Neural cell (in vitro differentiated cells): Measurements from ENCODE around the gene PDE4D. TPM values are rescaled to one million over a fixed set of nuclear protein-coding genes. Genes with fewer than 3 reads are reported as not detected.

ENCODE experiments used
- H2AFZ ChIP-seq: fragments of 200-600, 300-800 bp; sonication (generic), shearing (Covaris generic); 2 replicates; pipeline ENCODE4 v1.6.0; 2014; ENCODE audit warnings: low read depth, mild to moderate bottlenecking, antibody characterized with exemption, low read length, moderate library complexity
- H3F3A ChIP-seq: fragments of 200-600 bp; shearing (Covaris generic); 2 replicates; pipeline ENCODE4 v1.6.1; 2016; ENCODE audit warnings: mild to moderate bottlenecking, moderate library complexity, mixed read lengths, antibody characterized with exemption, low read length; ENCODE audit not compliant: insufficient read depth, poor library complexity, severe bottlenecking
- H3K27ac ChIP-seq: fragments of 200-600, 300-800 bp; sonication (generic), shearing (Covaris generic); 2 replicates; pipeline ENCODE4 v1.5.1; 2014; ENCODE audit warnings: mild to moderate bottlenecking, low read length, moderate library complexity
- H3K27me3 ChIP-seq: fragments of 300-800, 200-600 bp; sonication (generic), shearing (Covaris generic); 2 replicates; pipeline ENCODE4 v1.6.0; 2014; ENCODE audit warnings: mild to moderate bottlenecking, low read depth, low read length, moderate library complexity; ENCODE audit not compliant: insufficient read depth
- H3K36me3 ChIP-seq: fragments of 300-800, 200-600 bp; sonication (generic), shearing (Covaris generic); 2 replicates; pipeline ENCODE4 v1.5.1; 2014; ENCODE audit warnings: mild to moderate bottlenecking, antibody characterized with exemption, low read length, moderate library complexity; ENCODE audit not compliant: insufficient read depth
- H3K4me2 ChIP-seq: fragments of 300-800, 200-600 bp; sonication (generic), shearing (Covaris generic); 2 replicates; pipeline ENCODE4 v1.6.0; 2014; ENCODE audit warnings: mild to moderate bottlenecking, low read length
- H3K4me3 ChIP-seq: fragments of 300-800, 200-600 bp; sonication (generic), shearing (Covaris generic); 2 replicates; pipeline ENCODE4 v1.5.1; 2014; ENCODE audit warnings: mild to moderate bottlenecking, low read length, moderate library complexity
- H3K79me2 ChIP-seq: fragments of 200-600 bp; shearing (Covaris generic); replicated peaks from 2 replicates; pipeline ENCODE4 v1.6.0; 2014; ENCODE audit warnings: mild to moderate bottlenecking, low read length, moderate library complexity; ENCODE audit not compliant: insufficient read depth
- H3K9ac ChIP-seq: fragments of 300-800, 200-600 bp; sonication (generic), shearing (Covaris generic); 2 replicates; pipeline ENCODE4 v1.6.1; 2016; ENCODE audit warnings: mild to moderate bottlenecking, low read length, mixed read lengths
- H3K9me2 ChIP-seq: fragments of 200-600 bp; shearing (Covaris generic); 2 replicates; pipeline ENCODE4 v1.6.1; 2016; ENCODE audit warnings: mild to moderate bottlenecking, low read length, mixed read lengths; ENCODE audit not compliant: insufficient read depth
- H3K9me3 ChIP-seq: fragments of 200-600, 300-800 bp; sonication (generic), shearing (Covaris generic); 2 replicates; pipeline ENCODE4 v1.6.1; 2016; ENCODE audit warnings: mild to moderate bottlenecking, mixed run types, low read length, moderate library complexity, mixed read lengths
- H4K20me1 ChIP-seq: fragments of 200-600 bp; shearing (Covaris generic); 2 replicates; pipeline ENCODE4 v1.6.1; 2016; ENCODE audit warnings: mild to moderate bottlenecking, mixed run types; ENCODE audit not compliant: insufficient read depth
- EP300 ChIP-seq: fragments of 450-650 bp; conservative IDR thresholded peaks from 2 replicates; pipeline ENCODE4 v1.6.1; 2014; ENCODE audit warnings: antibody characterized with exemption, mild to moderate bottlenecking, moderate library complexity; ENCODE audit not compliant: poor library complexity, severe bottlenecking
- EZH2 ChIP-seq: fragments of 200-600, 300-800 bp; shearing (Covaris generic), sonication (generic); IDR thresholded peaks from 2 replicates; pipeline ENCODE4 v1.6.1; 2014; ENCODE audit warnings: antibody characterized with exemption, low read length, borderline replicate concordance, mild to moderate bottlenecking; ENCODE audit not compliant: insufficient read depth, poor library complexity, severe bottlenecking
- MXI1 ChIP-seq: fragments of 450-650 bp; conservative IDR thresholded peaks from 2 replicates; pipeline ENCODE4 v1.6.1; 2014; ENCODE audit warnings: antibody characterized with exemption, mild to moderate bottlenecking; ENCODE audit not compliant: poor library complexity, severe bottlenecking
- POLR2AphosphoS5 ChIP-seq: IDR thresholded peaks from 2 replicates; pipeline ENCODE4 v1.6.1; 2012
- RAD21 ChIP-seq: fragments of 450-650 bp; conservative IDR thresholded peaks from 2 replicates; pipeline ENCODE4 v1.6.1; 2014; ENCODE audit warnings: antibody characterized with exemption, mild to moderate bottlenecking, moderate library complexity
- SMC3 ChIP-seq: fragments of 450-650 bp; conservative IDR thresholded peaks from 2 replicates; pipeline ENCODE4 v1.6.1; 2014; ENCODE audit warnings: antibody characterized with exemption, mild to moderate bottlenecking, moderate library complexity; ENCODE audit not compliant: poor library complexity
- TAF1 ChIP-seq: IDR thresholded peaks from 2 replicates; pipeline ENCODE4 v1.6.1; 2012; ENCODE audit warnings: low read depth
- polyA plus RNA-seq: library from polyadenylated mRNA; depleted of rRNA; stranded (reverse); fragments of >200 nt; gene quantifications from 2 replicates; pipeline ENCODE4 v1.2.3, GENCODE V29; 2014
- TF ChIP-seq, protein P1 (sequence below): IDR thresholded peaks from 2 replicates; pipeline ENCODE4 v1.6.1; 2012; ENCODE audit warnings: borderline replicate concordance
- TF ChIP-seq, protein P2 (sequence below): fragments of 450-650 bp; IDR thresholded peaks from 2 replicates; pipeline ENCODE4 v1.5.1; 2014; ENCODE audit warnings: antibody characterized with exemption, mild to moderate bottlenecking, moderate library complexity; ENCODE audit not compliant: poor library complexity, severe bottlenecking

PDE4D gene
- polyA plus RNA-seq, 1 donor from 2014 or later, result 42.8 TPM

- H2AFZ ChIP-seq, result no peak overlapping the region
- no peak overlapping the region for H3K4me3 ChIP-seq
- peaks cover 3% of the 10 kb centered on the region for H3F3A ChIP-seq
- no peak overlapping the region for H3K4me2 ChIP-seq
- H3K79me2 ChIP-seq, result no peaks in the 10 kb centered on the region
- H3K9me3 ChIP-seq, result no peaks in the 10 kb centered on the region
- H4K20me1 ChIP-seq, result no peaks in the 10 kb centered on the region
- no peak overlapping the region for H3K9ac ChIP-seq
- no peaks in the 10 kb centered on the region for H3K9me2 ChIP-seq
- no peaks in the 10 kb centered on the region for H3K27me3 ChIP-seq
- no peak overlapping the region for H3K27ac ChIP-seq
- TF ChIP-seq SMC3, result no peak
- TF ChIP-seq, protein P1, sequence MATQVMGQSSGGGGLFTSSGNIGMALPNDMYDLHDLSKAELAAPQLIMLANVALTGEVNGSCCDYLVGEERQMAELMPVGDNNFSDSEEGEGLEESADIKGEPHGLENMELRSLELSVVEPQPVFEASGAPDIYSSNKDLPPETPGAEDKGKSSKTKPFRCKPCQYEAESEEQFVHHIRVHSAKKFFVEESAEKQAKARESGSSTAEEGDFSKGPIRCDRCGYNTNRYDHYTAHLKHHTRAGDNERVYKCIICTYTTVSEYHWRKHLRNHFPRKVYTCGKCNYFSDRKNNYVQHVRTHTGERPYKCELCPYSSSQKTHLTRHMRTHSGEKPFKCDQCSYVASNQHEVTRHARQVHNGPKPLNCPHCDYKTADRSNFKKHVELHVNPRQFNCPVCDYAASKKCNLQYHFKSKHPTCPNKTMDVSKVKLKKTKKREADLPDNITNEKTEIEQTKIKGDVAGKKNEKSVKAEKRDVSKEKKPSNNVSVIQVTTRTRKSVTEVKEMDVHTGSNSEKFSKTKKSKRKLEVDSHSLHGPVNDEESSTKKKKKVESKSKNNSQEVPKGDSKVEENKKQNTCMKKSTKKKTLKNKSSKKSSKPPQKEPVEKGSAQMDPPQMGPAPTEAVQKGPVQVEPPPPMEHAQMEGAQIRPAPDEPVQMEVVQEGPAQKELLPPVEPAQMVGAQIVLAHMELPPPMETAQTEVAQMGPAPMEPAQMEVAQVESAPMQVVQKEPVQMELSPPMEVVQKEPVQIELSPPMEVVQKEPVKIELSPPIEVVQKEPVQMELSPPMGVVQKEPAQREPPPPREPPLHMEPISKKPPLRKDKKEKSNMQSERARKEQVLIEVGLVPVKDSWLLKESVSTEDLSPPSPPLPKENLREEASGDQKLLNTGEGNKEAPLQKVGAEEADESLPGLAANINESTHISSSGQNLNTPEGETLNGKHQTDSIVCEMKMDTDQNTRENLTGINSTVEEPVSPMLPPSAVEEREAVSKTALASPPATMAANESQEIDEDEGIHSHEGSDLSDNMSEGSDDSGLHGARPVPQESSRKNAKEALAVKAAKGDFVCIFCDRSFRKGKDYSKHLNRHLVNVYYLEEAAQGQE, result no peak
- TF ChIP-seq EZH2, result no peak
- TF ChIP-seq RAD21, result no peak
- no peak for TF ChIP-seq MXI1
- TF ChIP-seq, protein P2, sequence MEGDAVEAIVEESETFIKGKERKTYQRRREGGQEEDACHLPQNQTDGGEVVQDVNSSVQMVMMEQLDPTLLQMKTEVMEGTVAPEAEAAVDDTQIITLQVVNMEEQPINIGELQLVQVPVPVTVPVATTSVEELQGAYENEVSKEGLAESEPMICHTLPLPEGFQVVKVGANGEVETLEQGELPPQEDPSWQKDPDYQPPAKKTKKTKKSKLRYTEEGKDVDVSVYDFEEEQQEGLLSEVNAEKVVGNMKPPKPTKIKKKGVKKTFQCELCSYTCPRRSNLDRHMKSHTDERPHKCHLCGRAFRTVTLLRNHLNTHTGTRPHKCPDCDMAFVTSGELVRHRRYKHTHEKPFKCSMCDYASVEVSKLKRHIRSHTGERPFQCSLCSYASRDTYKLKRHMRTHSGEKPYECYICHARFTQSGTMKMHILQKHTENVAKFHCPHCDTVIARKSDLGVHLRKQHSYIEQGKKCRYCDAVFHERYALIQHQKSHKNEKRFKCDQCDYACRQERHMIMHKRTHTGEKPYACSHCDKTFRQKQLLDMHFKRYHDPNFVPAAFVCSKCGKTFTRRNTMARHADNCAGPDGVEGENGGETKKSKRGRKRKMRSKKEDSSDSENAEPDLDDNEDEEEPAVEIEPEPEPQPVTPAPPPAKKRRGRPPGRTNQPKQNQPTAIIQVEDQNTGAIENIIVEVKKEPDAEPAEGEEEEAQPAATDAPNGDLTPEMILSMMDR, result no peak
- no peak for TF ChIP-seq EP300
- TF ChIP-seq TAF1, result no peak
- TF ChIP-seq POLR2AphosphoS5, result no peak
- no peaks in the 10 kb centered on the region for H3K36me3 ChIP-seq
These were observed 270.7 kb downstream of the PDE4D start for GRCh38 chr5:59622848-59623247.

GRCh38 chr5:59621477-59621876 is 272.0 kb downstream of the PDE4D start:
- no peaks in the 10 kb centered on the region for H3K36me3 ChIP-seq
- H3K9ac ChIP-seq, result no peak overlapping the region
- H3K27me3 ChIP-seq, result no peaks in the 10 kb centered on the region
- H3K9me2 ChIP-seq, result no peaks in the 10 kb centered on the region
- no peak overlapping the region for H3K4me3 ChIP-seq
- no peak overlapping the region for H2AFZ ChIP-seq
- no peaks in the 10 kb centered on the region for H3K79me2 ChIP-seq
- TF ChIP-seq EZH2 (no peak), POLR2AphosphoS5 (peak; percentile 36)
- TF ChIP-seq, protein P1, result peak; percentile 21
- H4K20me1 ChIP-seq, result no peaks in the 10 kb centered on the region
- no peak overlapping the region for H3K4me2 ChIP-seq
- no peaks in the 10 kb centered on the region for H3K9me3 ChIP-seq
- H3K27ac ChIP-seq, result no peak overlapping the region
- H3F3A ChIP-seq, result peaks cover 3% of the 10 kb centered on the region
